GM19467 (cell line): Measurements from ENCODE around the gene ADGRG6.
"Not testable (repeated sequence)": the region's sequence is repeated elsewhere in the genome, so short reads cannot be mapped to it uniquely, and the experiment has no call there.

Source experiments
- ATAC-seq: cut with Tn5 transposase; IDR thresholded peaks from one replicate; pipeline ENCODE4 v1.9.1; 2021; ENCODE audit warnings: mild to moderate bottlenecking, moderate library complexity; ENCODE audit not compliant: unreplicated experiment

ADGRG6 gene

DNA sequence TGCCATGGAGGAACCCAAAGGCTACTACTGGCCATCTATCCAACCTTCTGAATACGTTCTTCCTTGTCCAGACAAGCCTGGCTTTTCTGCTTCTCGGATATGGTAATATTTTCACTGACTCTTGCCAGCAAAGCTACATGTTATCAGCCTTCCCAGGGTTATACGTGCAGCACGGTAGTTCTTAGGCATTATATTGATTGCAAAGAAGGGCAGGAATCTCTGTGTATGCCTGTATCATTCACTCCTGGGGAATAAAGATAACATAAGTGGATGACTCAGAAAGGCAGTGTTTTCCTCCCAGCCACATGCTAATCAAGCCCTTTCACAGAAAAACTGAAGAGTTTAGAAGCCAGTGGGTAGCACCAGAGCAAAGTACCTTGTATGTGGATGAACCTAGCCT lies 98.7 kb downstream of the ADGRG6 start:
- ATAC-seq = no peak

DNA sequence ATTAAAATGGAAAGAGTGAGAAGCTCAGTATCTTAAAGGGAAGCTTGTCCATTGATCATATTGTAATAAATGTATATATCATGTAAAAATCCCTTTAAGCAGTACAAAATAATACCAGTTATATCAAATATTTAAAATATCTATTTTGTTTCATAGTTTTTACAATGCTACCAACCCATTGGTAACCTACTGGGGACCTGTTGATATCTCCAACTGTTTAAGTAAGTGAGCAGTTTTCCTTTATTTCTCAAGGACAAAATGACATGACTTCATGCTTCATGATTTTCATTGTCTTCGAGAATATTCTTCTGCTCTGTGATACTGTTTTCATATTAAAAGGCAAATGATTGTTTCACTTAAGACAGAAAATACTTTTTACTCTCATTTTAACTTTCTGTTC lies 100.0 kb downstream of the ADGRG6 start:
- ATAC-seq = no peak

DNA sequence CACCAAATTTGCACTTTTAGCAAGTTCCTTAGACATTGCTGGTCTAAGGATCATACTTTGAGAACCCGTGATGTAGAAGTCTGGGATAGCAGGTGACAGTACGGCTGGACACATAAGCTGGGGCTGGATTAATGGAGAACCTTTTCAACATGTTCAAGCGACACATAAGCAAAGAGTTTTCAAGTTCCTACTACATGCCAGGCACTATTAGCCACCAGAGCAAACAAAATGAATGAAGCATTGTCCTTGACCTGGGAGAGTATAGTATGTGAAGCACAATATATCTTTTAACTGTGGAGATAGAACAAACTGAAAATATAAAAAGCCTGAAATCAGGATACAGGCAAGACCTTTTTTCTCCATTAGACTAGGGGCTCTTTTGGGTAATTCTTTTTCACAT lies 102.9 kb downstream of the ADGRG6 start:
- no peak for ATAC-seq

DNA sequence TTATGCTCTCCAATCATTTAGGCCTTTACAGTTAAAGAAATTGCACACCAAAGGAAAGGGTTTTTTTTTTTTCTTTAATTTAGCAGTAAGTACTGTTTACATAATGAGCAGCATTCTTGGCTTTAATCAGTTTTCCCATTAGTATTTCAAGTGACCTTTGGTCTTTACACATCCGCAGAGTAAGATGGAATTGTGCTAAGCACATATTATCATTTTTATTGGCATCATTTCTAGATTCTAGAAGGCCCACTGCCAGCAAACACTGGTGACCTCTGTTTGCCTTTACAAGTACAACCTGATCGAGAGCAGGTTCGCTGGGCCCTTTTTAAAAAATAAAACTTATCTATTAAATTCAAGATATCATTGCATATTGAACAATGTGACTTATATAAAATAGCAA lies 104.3 kb downstream of the ADGRG6 start:
- no peak for ATAC-seq

DNA sequence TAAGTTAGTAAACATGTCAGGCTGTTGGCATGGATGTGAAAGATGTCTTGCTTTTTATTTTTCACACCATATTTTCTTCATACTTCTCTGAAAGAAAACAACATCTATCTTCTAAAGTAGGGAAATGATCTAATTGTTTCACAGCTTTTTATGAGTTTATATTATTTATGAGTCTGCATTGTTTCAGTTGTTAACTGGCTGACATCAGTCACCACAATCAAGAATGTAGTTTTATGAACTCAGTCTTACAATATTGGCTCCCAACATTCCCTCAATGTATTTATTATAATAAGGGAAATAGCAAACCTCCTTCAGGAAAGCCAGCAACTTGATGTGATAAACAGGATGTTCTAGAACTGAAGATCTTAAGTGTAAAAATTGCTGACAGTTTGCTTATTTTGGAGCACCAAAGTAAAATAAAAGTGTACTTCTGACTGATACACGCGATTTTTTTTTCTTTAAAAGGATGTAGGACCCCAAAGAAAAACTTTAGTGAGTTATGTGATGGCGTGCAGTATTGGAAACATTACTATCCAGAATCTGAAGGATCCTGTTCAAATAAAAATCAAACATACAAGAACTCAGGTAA lies 106.0 kb downstream of the ADGRG6 start:
- no peak for ATAC-seq

DNA sequence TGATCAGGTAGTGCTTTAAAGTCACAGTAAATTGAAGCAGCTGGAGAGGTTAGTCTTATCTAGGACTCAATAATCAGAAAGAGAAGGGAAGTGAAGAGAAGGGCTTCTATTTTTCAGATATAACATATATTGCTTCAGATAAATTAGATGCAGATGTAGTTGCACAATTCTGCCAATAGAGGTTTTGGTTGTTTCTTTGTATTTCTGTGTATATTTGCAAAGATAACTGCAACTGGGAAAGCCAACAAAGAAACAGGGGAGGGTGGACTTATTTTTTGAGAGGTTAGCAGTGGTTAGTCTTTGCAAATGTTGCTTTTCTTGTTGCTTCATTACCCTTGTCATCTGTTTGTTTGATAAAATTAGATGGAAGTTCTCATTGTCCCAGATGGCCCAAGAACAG lies 106.6 kb downstream of the ADGRG6 start:
- ATAC-seq = no peak

DNA sequence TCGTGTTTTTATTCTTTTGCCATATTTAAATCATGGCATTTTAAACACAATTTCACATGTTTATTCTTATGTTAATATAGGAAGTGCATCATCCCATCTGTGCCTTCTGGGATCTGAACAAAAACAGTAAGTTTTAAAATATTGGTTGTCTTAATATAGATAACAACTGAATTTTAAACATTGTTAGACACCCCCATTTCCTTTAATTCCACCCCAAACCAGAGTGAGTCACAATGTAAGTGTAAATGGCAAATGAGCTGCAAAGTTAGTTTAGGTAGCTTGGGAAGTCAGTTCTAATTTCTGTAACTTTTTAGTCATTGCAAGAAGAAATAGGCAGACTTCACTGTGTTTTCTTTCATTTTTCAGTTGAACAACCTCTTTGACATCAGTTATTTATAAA lies 108.0 kb downstream of the ADGRG6 start:
- no peak for ATAC-seq

DNA sequence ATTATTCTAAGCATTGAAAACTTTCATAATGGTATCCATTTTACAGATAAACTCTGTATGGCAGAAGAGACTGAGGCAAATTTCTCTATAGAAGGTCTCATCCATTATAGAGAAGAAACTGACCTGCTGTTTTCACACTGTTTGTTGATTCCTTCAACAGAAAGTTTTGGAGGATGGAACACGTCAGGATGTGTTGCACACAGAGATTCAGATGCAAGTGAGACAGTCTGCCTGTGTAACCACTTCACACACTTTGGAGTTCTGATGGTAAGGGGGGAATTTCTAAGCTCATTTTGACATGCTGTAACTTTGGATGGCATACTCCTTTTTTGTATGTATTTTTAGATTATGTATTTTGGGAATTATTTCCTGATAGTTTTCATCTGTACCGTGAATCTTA lies 109.3 kb downstream of the ADGRG6 start:
- no peak for ATAC-seq

DNA sequence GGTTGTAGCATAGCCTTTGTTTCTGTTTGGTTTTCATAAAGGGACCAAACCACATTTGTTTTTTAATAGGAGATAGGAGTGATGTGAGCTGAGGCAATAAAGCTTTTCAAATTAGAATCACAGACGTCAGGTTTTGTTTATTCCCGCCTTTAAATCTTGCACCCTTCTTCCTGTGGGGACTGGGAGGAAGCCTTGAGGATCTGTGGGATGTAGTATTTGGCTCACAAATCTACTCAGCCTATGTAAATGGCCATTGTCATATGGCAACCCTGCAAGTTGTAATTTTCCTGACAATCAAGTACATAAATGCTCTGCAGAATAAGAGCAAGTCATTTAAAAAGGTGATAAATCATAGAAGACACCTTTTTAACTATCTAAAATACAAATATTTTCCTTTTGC lies 110.4 kb downstream of the ADGRG6 start:
- ATAC-seq = no peak

DNA sequence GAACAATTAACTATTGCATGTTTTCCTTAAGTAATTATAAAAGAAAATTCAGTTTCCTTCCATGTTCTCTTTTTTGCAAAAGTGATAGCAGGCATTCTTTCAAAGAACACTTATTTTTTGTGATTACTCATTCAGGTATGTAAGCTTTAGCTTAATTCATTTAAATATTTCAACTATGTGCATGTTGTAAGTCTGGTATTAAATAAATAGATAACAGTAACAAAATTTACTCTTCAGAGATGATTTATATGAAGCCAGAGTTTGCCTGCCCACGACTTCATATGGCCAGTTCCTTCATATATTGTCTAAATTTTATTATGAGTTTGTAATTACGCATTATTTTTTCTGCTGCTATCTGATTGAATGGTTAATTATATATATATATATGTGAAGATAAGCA lies 110.9 kb downstream of the ADGRG6 start:
- no peak for ATAC-seq

DNA sequence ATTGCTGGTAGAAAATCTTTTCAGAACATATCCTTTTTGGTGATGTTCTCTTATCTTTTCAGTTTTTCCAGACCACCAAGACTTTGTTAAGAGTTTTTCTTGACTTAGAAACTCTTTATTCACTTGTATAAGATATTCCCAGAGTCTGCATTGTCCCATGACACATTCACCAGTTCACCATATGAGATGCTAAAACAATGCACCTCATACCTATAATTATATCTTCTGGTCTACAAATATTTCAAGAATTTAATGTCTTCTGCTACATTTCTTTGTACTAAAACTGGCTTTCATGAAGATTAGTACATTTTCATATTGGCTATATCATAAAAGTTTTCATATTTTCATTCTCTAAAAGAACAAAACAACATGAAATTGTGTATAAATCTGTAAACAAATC lies 111.3 kb downstream of the ADGRG6 start:
- ATAC-seq = no peak

DNA sequence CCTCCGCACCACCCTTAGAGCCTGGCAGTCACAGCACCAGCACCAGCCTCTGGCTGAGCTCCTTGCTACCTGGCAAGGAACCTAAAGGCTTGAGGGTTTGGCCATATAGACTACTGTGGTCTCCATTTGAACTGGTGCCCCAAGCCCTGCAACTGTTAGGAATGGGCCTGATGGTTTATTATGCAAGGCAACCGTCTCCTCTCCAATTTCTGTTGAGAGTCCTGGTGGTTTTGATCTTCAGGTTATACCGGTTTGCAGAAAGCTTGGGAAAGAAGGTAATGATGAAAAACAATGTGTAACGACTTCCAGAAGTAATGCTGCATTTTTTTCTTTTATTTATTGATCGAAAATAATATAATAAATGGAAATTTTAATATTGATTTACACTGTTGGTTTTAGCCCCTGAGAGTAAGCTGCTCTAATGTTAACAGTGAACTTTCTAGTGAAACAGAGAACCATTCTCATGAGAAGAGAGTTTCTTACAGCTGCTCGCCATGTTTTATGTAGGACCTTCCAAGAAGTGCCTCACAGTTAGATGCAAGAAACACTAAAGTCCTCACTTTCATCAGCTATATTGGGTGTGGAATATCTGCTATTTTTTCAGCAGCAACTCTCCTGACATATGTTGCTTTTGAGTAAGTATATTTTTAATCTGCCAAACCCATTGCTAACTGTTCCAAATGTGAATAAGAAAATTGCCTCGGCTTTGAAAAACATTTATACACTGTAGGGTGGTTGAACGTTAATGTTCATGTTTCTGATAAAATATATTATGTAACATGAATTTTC lies 112.8 kb downstream of the ADGRG6 start:
- no peak for ATAC-seq

DNA sequence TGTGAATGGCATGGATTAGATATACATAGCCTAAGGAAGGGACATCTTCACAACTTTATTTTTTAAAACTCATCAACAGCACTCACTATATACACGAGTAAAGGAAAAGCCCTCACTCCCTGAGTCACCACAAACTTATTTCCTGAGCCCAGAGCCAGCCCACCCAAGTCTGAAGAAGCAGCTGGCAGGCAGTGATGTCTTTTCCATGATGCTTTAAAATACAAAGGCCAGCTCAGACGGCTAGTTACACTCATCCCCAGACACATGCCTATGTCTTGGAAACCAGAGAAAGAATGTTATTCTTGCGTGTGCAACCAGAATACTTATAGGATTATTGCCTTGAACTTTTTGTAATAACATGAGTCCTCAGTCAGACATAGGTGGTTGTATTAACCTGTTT lies 114.4 kb downstream of the ADGRG6 start:
- ATAC-seq = no peak

DNA sequence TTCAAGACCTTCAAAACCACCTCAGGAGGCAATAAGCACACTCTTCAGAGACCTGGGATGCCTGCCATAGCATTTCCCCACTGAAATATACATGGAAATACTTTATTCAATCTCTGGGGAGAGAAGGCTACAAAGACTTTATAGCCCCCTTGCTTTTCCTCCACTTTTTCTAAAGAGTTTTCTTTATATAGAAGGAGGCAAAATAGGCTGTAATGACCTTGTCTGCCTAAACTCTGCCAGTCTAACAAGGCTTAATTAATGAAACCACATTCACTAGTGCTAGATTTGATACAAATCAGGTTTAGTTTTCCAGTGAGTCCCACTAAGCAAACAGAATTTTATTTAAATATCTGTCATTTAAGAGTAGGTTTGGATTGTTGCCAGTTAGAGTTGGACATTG lies 114.9 kb downstream of the ADGRG6 start:
- no peak for ATAC-seq

DNA sequence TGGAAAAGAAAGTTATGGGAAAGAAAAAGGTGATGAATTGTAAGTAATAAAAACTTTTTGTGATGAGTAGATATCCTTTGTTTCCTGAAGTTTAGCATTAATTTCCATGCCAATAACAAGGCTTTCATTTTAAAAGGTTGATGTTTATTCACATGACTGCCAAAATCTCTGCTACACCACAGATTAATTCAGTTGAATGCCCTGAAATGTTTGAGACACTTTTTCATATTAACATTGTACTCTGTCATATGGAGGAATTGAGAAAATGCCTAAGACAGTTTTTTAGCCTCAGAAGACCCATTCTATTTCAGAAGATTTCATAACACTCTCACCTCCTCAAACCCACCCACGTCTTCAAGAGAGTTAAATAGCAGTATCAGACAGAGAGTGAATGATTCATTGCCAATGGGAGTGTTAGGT lies 115.5 kb downstream of the ADGRG6 start:
- no peak for ATAC-seq

DNA sequence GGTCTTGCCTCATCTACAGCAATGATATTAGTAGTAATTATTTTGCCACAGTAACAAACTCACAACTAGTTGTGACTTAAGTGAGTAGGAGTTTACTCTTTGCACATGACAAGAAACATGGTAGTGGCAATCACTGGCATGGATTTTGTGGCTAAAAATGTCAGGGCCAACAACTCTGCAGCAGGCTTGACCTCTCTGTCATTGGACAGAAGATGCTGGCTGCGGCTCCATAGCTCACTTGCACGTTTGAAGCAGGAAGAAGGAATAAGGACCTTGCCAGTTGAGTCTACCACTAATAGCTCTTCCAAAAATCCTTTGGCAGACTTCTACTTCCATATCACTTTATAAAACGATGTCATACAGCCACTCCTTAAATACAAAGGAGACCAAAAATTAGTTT lies 117.3 kb downstream of the ADGRG6 start:
- ATAC-seq = no peak

DNA sequence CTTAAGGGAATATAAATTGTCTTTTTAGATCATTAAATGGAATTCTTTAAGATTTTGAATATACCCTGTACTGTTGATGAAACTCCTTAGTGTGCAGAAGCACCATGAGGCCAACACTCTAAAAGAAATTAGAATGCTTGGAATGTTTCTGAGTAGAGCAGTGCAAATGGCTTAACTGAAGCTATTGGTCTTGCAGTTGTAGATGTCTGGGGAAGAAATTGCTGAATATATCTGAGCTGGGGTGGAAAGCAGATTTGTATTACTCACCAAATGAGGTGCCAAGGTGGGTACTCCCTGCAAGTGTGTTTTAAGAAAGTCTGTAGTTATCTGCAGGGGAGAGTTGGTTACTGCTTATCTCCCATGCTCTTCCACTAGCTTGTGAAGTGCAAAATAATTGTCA lies 119.0 kb downstream of the ADGRG6 start:
- ATAC-seq = no peak

DNA sequence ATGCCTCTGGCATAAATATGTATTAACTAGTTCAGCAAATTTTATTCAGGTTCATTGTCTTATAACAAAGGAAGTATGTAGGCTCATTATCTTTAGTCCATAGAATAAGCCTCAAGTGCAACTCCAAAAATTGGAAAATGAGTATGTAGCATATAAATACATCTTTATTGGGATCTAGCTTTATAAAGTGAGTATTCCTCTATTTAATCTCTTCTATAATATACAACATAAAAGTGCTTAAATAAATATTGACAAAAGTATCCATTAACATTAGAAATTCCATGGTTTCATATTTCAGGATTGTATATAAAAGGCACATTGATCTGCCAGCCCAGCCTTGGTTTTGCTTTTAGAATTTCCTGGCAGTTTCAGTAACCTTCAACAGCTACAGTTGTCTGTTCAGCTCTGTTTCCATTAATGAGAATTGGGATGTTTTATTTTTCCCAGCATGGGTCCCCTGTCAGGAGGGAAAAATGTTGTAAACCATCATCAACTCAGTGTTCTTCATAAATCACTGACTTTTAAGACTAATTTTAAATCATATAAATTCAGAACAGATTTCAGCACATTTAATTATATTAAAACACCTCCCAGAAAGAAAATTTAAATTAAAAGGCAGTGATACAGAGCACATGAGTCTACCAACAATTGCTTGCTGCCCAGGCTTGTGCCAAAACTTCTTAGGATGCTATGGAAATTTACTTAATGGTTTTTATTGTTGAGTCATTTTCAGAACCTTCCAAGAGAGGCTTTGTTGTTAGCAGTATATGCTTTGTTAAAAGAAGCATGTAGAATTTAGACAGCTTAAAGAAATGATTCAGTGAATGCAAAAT lies 119.7 kb downstream of the ADGRG6 start:
- no peak for ATAC-seq

DNA sequence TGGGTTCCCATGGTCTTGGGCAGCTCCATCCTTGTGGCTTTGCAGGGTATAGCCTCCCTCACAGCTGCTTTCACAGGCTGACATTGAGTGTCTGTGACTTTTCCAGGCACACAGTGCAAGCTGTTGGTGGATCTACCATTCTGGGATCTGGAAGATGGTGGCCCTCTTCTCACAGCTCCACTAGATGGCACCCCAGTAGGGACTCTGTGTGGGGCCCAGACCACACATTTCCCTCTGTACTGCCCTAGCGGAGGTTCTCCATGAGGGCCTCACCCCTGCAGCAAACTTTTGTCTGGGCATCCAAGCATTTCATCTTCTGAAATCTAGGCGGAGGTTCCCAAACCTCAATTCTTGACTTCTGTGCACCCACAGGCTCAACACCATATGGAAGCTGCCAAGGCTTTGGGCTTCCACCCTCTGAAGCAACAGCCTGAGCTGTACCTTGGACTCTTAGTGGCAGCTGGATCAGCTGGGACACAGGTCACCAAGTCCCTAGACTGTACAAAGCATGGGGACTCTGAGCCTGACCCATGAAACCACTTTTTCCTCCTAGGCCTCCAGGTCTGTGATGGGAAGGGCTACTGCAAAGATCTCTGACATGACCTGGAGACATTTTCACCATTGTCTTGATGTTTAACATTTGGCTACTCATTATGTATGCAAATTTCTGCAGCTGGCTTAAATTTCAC lies 124.8 kb downstream of the ADGRG6 start:
- ATAC-seq = not testable (repeated sequence)

DNA sequence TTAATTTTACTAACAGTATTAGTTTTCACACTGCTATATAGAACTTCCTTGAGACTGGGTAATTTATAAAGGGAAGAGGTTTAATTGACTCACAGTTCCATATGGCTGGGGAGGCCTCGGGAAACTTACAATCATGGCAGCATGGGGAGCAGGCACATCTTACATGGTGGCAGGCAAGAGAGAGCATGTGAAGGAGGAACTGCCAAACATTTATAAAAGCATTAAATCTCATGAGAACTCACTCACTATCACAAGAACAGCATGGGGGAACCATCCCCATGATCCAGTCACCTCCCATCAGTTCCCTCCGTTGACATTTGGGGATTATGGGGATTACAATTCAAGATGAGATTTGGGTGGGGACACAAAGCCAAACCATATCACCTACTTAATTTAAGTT lies 126.7 kb downstream of the ADGRG6 start:
- ATAC-seq = not testable (repeated sequence)

DNA sequence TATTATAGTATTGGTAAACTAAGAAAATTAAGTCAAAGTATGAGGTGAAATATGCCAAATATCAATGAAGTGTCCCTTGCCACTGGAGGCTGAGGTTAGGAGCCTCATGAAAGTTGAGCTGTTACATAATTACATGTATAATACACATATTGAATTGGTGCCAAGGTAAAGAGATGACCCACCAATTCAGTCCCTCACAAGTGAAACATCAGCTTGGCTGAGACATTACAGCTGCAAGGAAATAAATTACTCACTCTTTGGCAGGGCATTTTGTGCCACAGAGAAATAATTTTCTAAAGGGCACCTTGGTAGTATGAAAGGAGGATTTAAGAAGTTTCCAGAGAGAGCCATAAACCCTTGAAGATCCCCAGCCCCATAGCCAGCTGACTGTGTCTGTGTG lies 127.4 kb downstream of the ADGRG6 start:
- no peak for ATAC-seq
